NCI-H128 (cell line): ENCODE results near the gene CSF3.

Source experiments
- DNase-seq: peaks from one replicate; lab custom pipeline; 2025; ENCODE audit not compliant: unreplicated experiment; lab: John Stamatoyannopoulos, UW

Gene CSF3

GRCh38 chr17:40059729-40060475 lies 44.7 kb downstream of the CSF3 start:
- DNase-seq = no peak

- DNase-seq = no peak
Observed at GRCh38 chr17:40060887-40061608, 45.8 kb downstream of the CSF3 start.

GRCh38 chr17:40061609-40062038 lies 46.4 kb downstream of the CSF3 start:
- DNase-seq = no peak

DNA sequence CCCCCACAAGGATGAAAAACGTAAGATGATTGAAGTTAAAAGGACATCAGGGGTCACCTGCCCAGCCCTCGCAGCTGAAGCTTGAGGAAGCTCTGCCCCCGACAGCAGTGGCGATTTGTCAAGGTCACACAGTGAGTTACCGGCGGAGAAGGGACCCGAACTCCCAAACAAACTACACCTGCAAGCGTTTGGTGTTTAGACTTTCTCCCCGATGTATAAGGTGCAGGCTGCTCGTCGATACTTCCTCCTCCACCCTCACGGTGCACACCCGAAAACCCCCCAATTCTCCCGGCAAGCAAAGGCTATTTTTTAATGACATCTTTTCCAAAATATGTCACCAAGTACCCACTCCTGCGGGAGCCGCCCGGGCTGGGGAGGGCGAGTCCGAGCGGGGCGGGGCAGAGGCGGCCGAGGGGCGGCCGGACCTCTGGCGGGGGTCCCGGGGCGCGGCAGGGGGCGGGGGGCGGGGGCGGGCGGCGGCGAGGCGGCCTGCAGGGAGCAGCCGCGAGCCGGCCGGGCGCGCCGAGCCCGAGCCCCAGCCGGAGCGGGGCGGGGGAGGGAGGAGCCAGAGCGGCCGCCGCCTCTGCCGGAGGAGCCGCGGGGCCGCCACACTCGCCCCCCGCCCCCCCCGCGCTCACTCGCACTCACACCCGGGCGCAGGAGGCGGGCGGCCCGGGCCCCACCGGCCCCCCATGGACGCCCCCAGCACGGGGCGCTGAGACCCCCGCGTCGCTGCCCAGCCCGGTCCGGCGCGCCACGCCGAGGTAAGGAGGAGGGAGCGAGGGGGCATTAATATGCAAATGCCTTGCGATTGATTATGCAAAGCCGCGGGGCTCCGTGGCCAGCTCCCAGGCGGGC lies 47.3 kb downstream of the CSF3 start, which contains the start of gene THRA:
TSS of gene THRA (plus strand) at position 637 of the 858 bp plus-strand sequence. CDS start 11,524 bp downstream, outside the sequence.
- DNase-seq = no peak

GRCh38 chr17:40063187-40063771 lies 48.0 kb downstream of the CSF3 start:
- DNase-seq = no peak

GRCh38 chr17:40063901-40064531 lies 48.8 kb downstream of the CSF3 start:
- no peak for DNase-seq

DNA sequence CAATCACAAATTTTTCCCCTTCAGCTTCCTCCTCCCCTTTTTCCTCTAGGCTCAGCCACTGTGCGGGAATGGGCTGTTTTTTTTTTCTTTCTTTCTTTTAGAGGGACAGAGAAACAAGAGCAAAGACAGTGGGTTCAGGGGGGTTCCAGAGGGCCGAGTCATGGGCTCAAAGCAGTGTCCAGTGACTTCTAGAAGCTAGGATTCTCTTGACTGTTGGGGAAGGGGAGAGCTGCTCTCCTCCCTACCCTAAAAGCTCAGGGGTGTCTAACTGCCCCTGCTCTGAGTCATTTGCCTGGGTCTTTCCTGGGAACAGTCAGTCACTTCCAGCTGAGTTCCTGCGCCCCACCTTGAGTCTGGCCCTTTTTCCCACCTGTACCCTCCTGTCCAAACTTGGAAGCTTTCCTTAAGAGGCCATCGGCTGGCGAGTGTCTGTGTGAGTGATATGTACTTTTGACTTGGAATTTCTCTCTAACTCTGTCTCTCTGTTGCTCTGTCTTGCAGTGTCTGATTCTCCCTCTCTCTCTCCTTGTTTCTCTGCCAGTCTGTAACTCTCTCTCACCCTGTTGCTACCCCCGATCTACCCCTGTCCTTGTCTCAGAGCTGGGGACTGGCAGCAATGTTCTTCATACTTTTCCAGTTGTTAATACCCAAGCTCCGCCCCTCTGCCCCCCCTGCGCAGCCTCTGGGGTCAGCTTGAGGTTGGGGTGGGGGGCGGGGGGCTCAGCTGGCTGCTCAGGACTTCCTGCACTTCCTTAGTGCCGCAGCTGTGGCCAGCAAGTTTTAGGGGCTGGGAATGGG lies 49.9 kb downstream of the CSF3 start:
- DNase-seq = no peak

- no peak for DNase-seq
Observed at GRCh38 chr17:40065769-40066510, 50.7 kb downstream of the CSF3 start.
